GM21526 (cell line): ENCODE measurements around the gene HES5.

ENCODE experiments used
- ATAC-seq: cut with Tn5 transposase; IDR thresholded peaks from one replicate; pipeline ENCODE4 v1.9.1; 2021; ENCODE audit warnings: moderate library complexity; ENCODE audit not compliant: unreplicated experiment, low FRiP score

Gene HES5

GRCh38 chr1:2502661-2503553 lies 27.2 kb downstream of the HES5 start:
- ATAC-seq = no peak

GRCh38 chr1:2502210-2502609 lies 27.9 kb downstream of the HES5 start:
- no peak for ATAC-seq

GRCh38 chr1:2501820-2502119 lies 28.3 kb downstream of the HES5 start:
- ATAC-seq = no peak

- ATAC-seq = no peak
Observed at GRCh38 chr1:2501041-2501819, 28.8 kb downstream of the HES5 start.

- no peak for ATAC-seq
Observed at GRCh38 chr1:2499986-2500596, 30.0 kb downstream of the HES5 start.

- no peak for ATAC-seq
Observed at GRCh38 chr1:2499260-2499659, 30.8 kb downstream of the HES5 start.

GRCh38 chr1:2498648-2499047 lies 31.4 kb downstream of the HES5 start:
- no peak for ATAC-seq

- ATAC-seq = no peak
Observed at GRCh38 chr1:2497891-2498290, 32.2 kb downstream of the HES5 start.

- ATAC-seq = no peak
Observed at GRCh38 chr1:2496746-2497145, 33.3 kb downstream of the HES5 start.

GRCh38 chr1:2496087-2496622 lies 33.9 kb downstream of the HES5 start:
- no peak for ATAC-seq

GRCh38 chr1:2495546-2495945 lies 34.5 kb downstream of the HES5 start:
- ATAC-seq = no peak

- no peak for ATAC-seq
Observed at GRCh38 chr1:2495026-2495425, 35.0 kb downstream of the HES5 start.

- no peak for ATAC-seq
Observed at GRCh38 chr1:2494323-2494693, 35.8 kb downstream of the HES5 start.

- no peak for ATAC-seq
Observed at GRCh38 chr1:2493691-2494322, 36.3 kb downstream of the HES5 start.

- no peak for ATAC-seq
Observed at GRCh38 chr1:2493218-2493617, 36.8 kb downstream of the HES5 start.

- no peak for ATAC-seq
Observed at GRCh38 chr1:2492091-2492490, 38.0 kb downstream of the HES5 start.

- no peak for ATAC-seq
Observed at GRCh38 chr1:2489615-2490014, 40.4 kb downstream of the HES5 start.

- no peak for ATAC-seq
Observed at GRCh38 chr1:2488688-2489087, 41.4 kb downstream of the HES5 start.

- no peak for ATAC-seq
Observed at GRCh38 chr1:2486558-2486957, 43.5 kb downstream of the HES5 start.

- no peak for ATAC-seq
Observed at GRCh38 chr1:2486041-2486440, 44.0 kb downstream of the HES5 start.

GRCh38 chr1:2483970-2484369 lies 46.1 kb downstream of the HES5 start:
- no peak for ATAC-seq
